HCT116 (cell line): Measurements from ENCODE around the gene GBE1. TPM values are rescaled to one million over a fixed set of nuclear protein-coding genes. Genes with fewer than 3 reads are reported as not detected.

ENCODE experiments used
- ATAC-seq: fragments of 200-7000 bp; cut with Tn5 transposase; 2 replicates; pipeline ENCODE4 v1.9.1; 2020; ENCODE audit warnings: mild to moderate bottlenecking, moderate library complexity
- BruUV-seq: library from RNA; stranded (reverse); fragments of 400-500 nt; replicated peaks from 2 replicates; lab custom pipeline; 2021; lab: Mats Ljungman, UMichigan
- CTCF ChIA-PET: fragments of 300-600 bp; sonication (Branson Sonifier 250); formaldehyde crosslinking; loops from one replicate; lab custom pipeline; 2021; ENCODE audit warnings: antibody characterized with exemption; lab: Charles Lee
- POLR2A ChIA-PET: fragments of 300-600, 350-600 bp; sonication (Branson Sonifier 250); formaldehyde crosslinking; loops from one replicate; lab custom pipeline; 2021; ENCODE audit warnings: antibody characterized with exemption; lab: Charles Lee
- RAD21 ChIA-PET, 2 experiments: fragments of 300-600 bp; sonication (Branson Sonifier 250); formaldehyde crosslinking; loops; one replicate each; lab custom pipeline; 2023; ENCODE audit warnings: low total read pairs in 2 of 2; ENCODE audit not compliant: uncharacterized antibody in 2 of 2, unreplicated experiment in 2 of 2, low non-redundant PET in 1 of 2; lab: Charles Lee
- DNase-seq: peaks from one replicate; pipeline ENCODE4 v3.0.0-alpha.2; 2010; ENCODE audit warnings: low read depth, low spot score
- H2AFZ ChIP-seq: fragments of 200-600 bp; shearing (Covaris generic), sonication (generic); 2 replicates; pipeline ENCODE4 v1.6.1; 2017; ENCODE audit warnings: low read depth, mixed run types, mixed read lengths, antibody characterized with exemption, low read length; ENCODE audit not compliant: poor library complexity, severe bottlenecking
- H3K27ac ChIP-seq: 2 replicates; pipeline ENCODE4 v1.5.1; 2012; ENCODE audit warnings: low read depth, low read length
- H3K27me3 ChIP-seq: fragments of 200-600 bp; sonication (generic); 2 replicates; pipeline ENCODE4 v1.6.1; 2016; ENCODE audit warnings: mixed run types, low read length, mixed read lengths; ENCODE audit not compliant: insufficient read depth
- H3K36me3 ChIP-seq, 2 experiments: fragments of 200-500 bp in 1 of 2; fragments of 200-600 bp in 1 of 2; sonication (Bioruptor generic) in 1 of 2; sonication (generic) in 1 of 2; 2 replicates each; pipeline versions ENCODE4 v1.5.1 to v1.6.1; 2014 to 2016; ENCODE audit warnings: low read length in 2 of 2, inconsistent platforms in 1 of 2, mixed read lengths in 1 of 2, mixed run types in 1 of 2; ENCODE audit not compliant: insufficient read depth in 2 of 2, control insufficient read depth in 1 of 2
- H3K4me1 ChIP-seq, 2 experiments: fragments of 200-600 bp in 1 of 2; sonication (generic) in 1 of 2; 2 replicates each; pipeline versions ENCODE4 v1.5.1 to v1.6.1; 2012 to 2017; ENCODE audit warnings: low read length in 2 of 2, inconsistent platforms in 1 of 2, mild to moderate bottlenecking in 1 of 2, mixed read lengths in 1 of 2, mixed run types in 1 of 2, moderate library complexity in 1 of 2; ENCODE audit not compliant: insufficient read depth in 2 of 2, control insufficient read depth in 1 of 2
- H3K4me2 ChIP-seq: fragments of 200-600 bp; sonication (generic); 2 replicates; pipeline ENCODE4 v1.6.1; 2017; ENCODE audit warnings: mixed run types, low read length, mixed read lengths
- H3K4me3 ChIP-seq, 2 experiments: fragments of 200-600 bp in 1 of 2; sonication (generic) in 1 of 2; replicated peaks in 1 of 2; 2 replicates each; pipeline ENCODE4 v1.5.1; 2011 to 2016; ENCODE audit warnings: low read length in 2 of 2, control low read depth in 1 of 2, low read depth in 1 of 2, mild to moderate bottlenecking in 1 of 2, mixed read lengths in 1 of 2, mixed run types in 1 of 2
- H3K79me2 ChIP-seq: fragments of 200-600 bp; sonication (generic); 2 replicates; pipeline ENCODE4 v1.6.1; 2017; ENCODE audit warnings: mild to moderate bottlenecking, mixed run types, low read length, moderate library complexity, mixed read lengths; ENCODE audit not compliant: insufficient read depth
- H3K9ac ChIP-seq: fragments of 200-600 bp; sonication (generic); 2 replicates; pipeline ENCODE4 v1.6.1; 2016; ENCODE audit warnings: low read length, mixed read lengths
- H3K9me2 ChIP-seq: fragments of 200-600 bp; sonication (generic), shearing (Covaris generic); 2 replicates; pipeline ENCODE4 v1.6.1; 2017; ENCODE audit warnings: mixed run types, mild to moderate bottlenecking, moderate library complexity; ENCODE audit not compliant: insufficient read depth
- H3K9me3 ChIP-seq, 2 experiments: fragments of 200-500 bp in 1 of 2; fragments of 200-600 bp in 1 of 2; sonication (Bioruptor generic) in 1 of 2; sonication (generic) in 1 of 2; 2 replicates each; pipeline ENCODE4 v1.6.1; 2014 to 2017; ENCODE audit warnings: low read length in 2 of 2, mixed read lengths in 2 of 2, inconsistent platforms in 1 of 2, low read depth in 1 of 2, mild to moderate bottlenecking in 1 of 2, mixed run types in 1 of 2, moderate library complexity in 1 of 2; ENCODE audit not compliant: control insufficient read depth in 1 of 2, insufficient read depth in 1 of 2
- H4K20me1 ChIP-seq: fragments of 200-600 bp; sonication (generic), shearing (Covaris generic); 2 replicates; pipeline ENCODE4 v1.6.1; 2017; ENCODE audit warnings: mixed run types, mild to moderate bottlenecking, moderate library complexity; ENCODE audit not compliant: insufficient read depth
- ATF3 ChIP-seq: IDR thresholded peaks from 2 replicates; pipeline ENCODE4 v1.6.1; 2012
- CBX3 ChIP-seq: IDR thresholded peaks from 2 replicates; pipeline ENCODE4 v1.6.1; 2012; ENCODE audit warnings: low read depth
- CTCF ChIP-seq, 3 experiments: fragments of 200-600 bp in 1 of 3; sonication (generic) in 1 of 3; IDR thresholded peaks in 2 of 3; conservative IDR thresholded peaks in 1 of 3; 2 replicates each; pipeline ENCODE4 v1.5.1; 2012 to 2017; ENCODE audit warnings: low read depth in 2 of 3, low read length in 2 of 3, antibody characterized with exemption in 1 of 3, borderline replicate concordance in 1 of 3, control low read depth in 1 of 3, mild to moderate bottlenecking in 1 of 3, mixed read lengths in 1 of 3, mixed run types in 1 of 3, moderate library complexity in 1 of 3; ENCODE audit not compliant: insufficient read depth in 1 of 3
- ELF1 ChIP-seq: IDR thresholded peaks from 2 replicates; pipeline ENCODE4 v1.6.1; 2012; ENCODE audit warnings: low read depth, borderline replicate concordance
- EZH2 ChIP-seq: fragments of 200-600 bp; sonication (generic); IDR thresholded peaks from 2 replicates; pipeline ENCODE4 v1.6.1; 2017; ENCODE audit warnings: antibody characterized with exemption, mixed run types
- EZH2phosphoT487 ChIP-seq: fragments of 200-600 bp; IDR thresholded peaks from 2 replicates; pipeline ENCODE4 v1.6.1; 2018; ENCODE audit warnings: antibody characterized with exemption, borderline replicate concordance
- MAX ChIP-seq: IDR thresholded peaks from 2 replicates; pipeline ENCODE4 v1.6.1; 2012
- POLR2A ChIP-seq: IDR thresholded peaks from 2 replicates; pipeline ENCODE4 v1.7.0; 2011; ENCODE audit warnings: borderline replicate concordance; ENCODE audit not compliant: insufficient read depth, insufficient read length; ENCODE audit errors: extremely low read depth
- REST ChIP-seq: IDR thresholded peaks from 2 replicates; pipeline ENCODE4 v1.6.1; 2012; ENCODE audit warnings: low read depth
- SIN3A ChIP-seq: IDR thresholded peaks from 2 replicates; pipeline ENCODE4 v1.6.1; 2012; ENCODE audit warnings: low read depth
- SRF ChIP-seq: IDR thresholded peaks from 2 replicates; pipeline ENCODE4 v1.6.1; 2012; ENCODE audit warnings: low read depth
- TCF7L2 ChIP-seq: IDR thresholded peaks from 2 replicates; pipeline ENCODE4 v1.7.0; 2011; ENCODE audit warnings: borderline replicate concordance, inconsistent platforms; ENCODE audit not compliant: insufficient read depth, insufficient read length; ENCODE audit errors: extremely low read depth
- ZBTB33 ChIP-seq: IDR thresholded peaks from 2 replicates; pipeline ENCODE4 v1.6.1; 2011; ENCODE audit warnings: mild to moderate bottlenecking, low read length, moderate library complexity; ENCODE audit not compliant: insufficient replicate concordance; ENCODE audit errors: extremely low read depth
- ZFX ChIP-seq: fragments of 450-650 bp; IDR thresholded peaks from 2 replicates; pipeline ENCODE4 v1.6.1; 2017
- ZNF274 ChIP-seq: fragments of 200-500 bp; sonication (Bioruptor generic); IDR thresholded peaks from 2 replicates; pipeline ENCODE4 v1.6.1; 2014; ENCODE audit warnings: mild to moderate bottlenecking, low read depth, low read length, inconsistent platforms
- intact Hi-C: fragments of 100-400 bp; cut with micrococcal nuclease; formaldehyde crosslinking; loops from 2 replicates; pipeline ENCODE4 v1.10.0; 2022
- total RNA-seq: library from RNA; stranded (reverse); gene quantifications from one replicate; pipeline ENCODE4 v1.2.1, GENCODE V29; 2021; ENCODE audit not compliant: unreplicated experiment

Gene GBE1
- total RNA-seq, 1 experiment from 2014 or later, result 27.7 TPM

GRCh38 chr3:81740731-81741130, 20.7 kb downstream of the GBE1 start:
- TF ChIP-seq EZH2, result no peak
- no peak for TF ChIP-seq POLR2A
- TF ChIP-seq REST, result no peak
- TF ChIP-seq MAX, result no peak
- TF ChIP-seq ZFX, result no peak
- no peak for TF ChIP-seq EZH2phosphoT487
- TF ChIP-seq ATF3, result no peak
- no peak for TF ChIP-seq ELF1
- TF ChIP-seq SIN3A, result no peak
- TF ChIP-seq SRF, result no peak
- no peak for TF ChIP-seq ZNF274
- TF ChIP-seq TCF7L2, result no peak
- TF ChIP-seq ZBTB33, result no peak
- TF ChIP-seq CTCF (IDR thresholded peaks at IDR 0.05 in 2 of 3, conservative IDR thresholded peaks at IDR 0.05 in 1 of 3; ENCODE audit: borderline replicate concordance in 1 of 3, insufficient read depth in 1 of 3, low read depth in 2 of 3, low read length in 2 of 3), result no peak
- TF ChIP-seq CBX3, result no peak
- no peak overlapping the region for H2AFZ ChIP-seq
- no peaks in the 10 kb centered on the region for H3K9me3 ChIP-seq
- H3K4me2 ChIP-seq, result no peak overlapping the region
- H3K9ac ChIP-seq, result no peak overlapping the region
- no peak overlapping the region for H3K4me3 ChIP-seq
- H3K36me3 ChIP-seq, result no peaks in the 10 kb centered on the region
- CTCF ChIA-PET, result no interaction called here
- ATAC-seq (no peak), DNase-seq (no peak)
- no peaks in the 10 kb centered on the region for H3K9me2 ChIP-seq
- H4K20me1 ChIP-seq, result no peaks in the 10 kb centered on the region
- H3K27ac ChIP-seq, result no peak overlapping the region
- no peaks in the 10 kb centered on the region for H3K27me3 ChIP-seq
- POLR2A ChIA-PET, result no interaction called here
- no TSS peak for BruUV-seq
- intact Hi-C loops, result no loop called here
- H3K4me1 ChIP-seq, result peaks cover 17 to 40% of the 10 kb centered on the region in 2 experiments
- RAD21 ChIA-PET, result no interaction called here
- peaks cover 20% of the 10 kb centered on the region; the same call in 1 of the 2 replicates for H3K79me2 ChIP-seq
